ENCODE data around the gene LUC7L2.

Gene LUC7L2

GRCh38 chr7:139446051-139446890 is 86.6 kb downstream of the LUC7L2 start:
- Histone ChIP-seq H3K4me1 (ENCODE audit: control insufficient read depth in 1 of 2, insufficient read depth in 1 of 2, low read depth in 1 of 2, low read length in 1 of 2) (no peaks in the 10 kb centered on the region), H3K4me3 (ENCODE audit: low read depth in 1 of 2, low read length in 1 of 2) (no peak overlapping the region), H3K9me3 (no peaks in the 10 kb centered on the region), H3K27ac (no peak overlapping the region), H3K36me3 (no peaks in the 10 kb centered on the region), H3K27me3 (no peaks in the 10 kb centered on the region)
- TF ChIP-seq CTCF (IDR thresholded peaks at IDR 0.05) = no peak

GRCh38 chr7:139450851-139451250 is 91.2 kb downstream of the LUC7L2 start:
- Histone ChIP-seq H3K9me3 (no peaks in the 10 kb centered on the region), H3K27ac (no peak overlapping the region), H3K36me3 (no peaks in the 10 kb centered on the region), H3K4me3 (ENCODE audit: low read depth in 1 of 2, low read length in 1 of 2) (no peak overlapping the region), H3K27me3 (no peaks in the 10 kb centered on the region), H3K4me1 (ENCODE audit: control insufficient read depth in 1 of 2, insufficient read depth in 1 of 2, low read depth in 1 of 2, low read length in 1 of 2) (no peaks in the 10 kb centered on the region)
- no peak for TF ChIP-seq CTCF (IDR thresholded peaks at IDR 0.05)

GRCh38 chr7:139451638-139452037 is 91.9 kb downstream of the LUC7L2 start:
- Histone ChIP-seq H3K9me3 (no peaks in the 10 kb centered on the region), H3K36me3 (no peaks in the 10 kb centered on the region), H3K27ac (no peak overlapping the region), H3K4me3 (ENCODE audit: low read depth in 1 of 2, low read length in 1 of 2) (no peak overlapping the region), H3K27me3 (no peaks in the 10 kb centered on the region), H3K4me1 (ENCODE audit: control insufficient read depth in 1 of 2, insufficient read depth in 1 of 2, low read depth in 1 of 2, low read length in 1 of 2) (no peaks in the 10 kb centered on the region)
- TF ChIP-seq CTCF (IDR thresholded peaks at IDR 0.05) = no peak

- no peaks in the 10 kb centered on the region for H3K9me3 ChIP-seq
- TF ChIP-seq CTCF (IDR thresholded peaks at IDR 0.05) = no peak
- H3K4me3 ChIP-seq (ENCODE audit: low read depth in 1 of 2, low read length in 1 of 2) = no peak overlapping the region
- H3K27me3 ChIP-seq = no peaks in the 10 kb centered on the region
- H3K4me1 ChIP-seq (ENCODE audit: control insufficient read depth in 1 of 2, insufficient read depth in 1 of 2, low read depth in 1 of 2, low read length in 1 of 2) = no peaks in the 10 kb centered on the region
- H3K36me3 ChIP-seq = no peaks in the 10 kb centered on the region
- H3K27ac ChIP-seq = no peak overlapping the region
Observed at GRCh38 chr7:139452958-139453672, 93.4 kb downstream of the LUC7L2 start.

- Histone ChIP-seq H3K27ac (no peak overlapping the region), H3K4me1 (ENCODE audit: control insufficient read depth in 1 of 2, insufficient read depth in 1 of 2, low read depth in 1 of 2, low read length in 1 of 2) (no peaks in the 10 kb centered on the region), H3K36me3 (no peaks in the 10 kb centered on the region), H3K27me3 (no peaks in the 10 kb centered on the region), H3K9me3 (no peaks in the 10 kb centered on the region), H3K4me3 (ENCODE audit: low read depth in 1 of 2, low read length in 1 of 2) (no peak overlapping the region)
- TF ChIP-seq CTCF (IDR thresholded peaks at IDR 0.05) = no peak
Observed at GRCh38 chr7:139453673-139454321, 94.1 kb downstream of the LUC7L2 start.

All from neutrophil (primary cell).